ENCODE data around the gene CALR.
"Not testable (repeated sequence)": the region's sequence is repeated elsewhere in the genome, so short reads cannot be mapped to it uniquely, and the experiment has no call there.

Gene CALR

DNA sequence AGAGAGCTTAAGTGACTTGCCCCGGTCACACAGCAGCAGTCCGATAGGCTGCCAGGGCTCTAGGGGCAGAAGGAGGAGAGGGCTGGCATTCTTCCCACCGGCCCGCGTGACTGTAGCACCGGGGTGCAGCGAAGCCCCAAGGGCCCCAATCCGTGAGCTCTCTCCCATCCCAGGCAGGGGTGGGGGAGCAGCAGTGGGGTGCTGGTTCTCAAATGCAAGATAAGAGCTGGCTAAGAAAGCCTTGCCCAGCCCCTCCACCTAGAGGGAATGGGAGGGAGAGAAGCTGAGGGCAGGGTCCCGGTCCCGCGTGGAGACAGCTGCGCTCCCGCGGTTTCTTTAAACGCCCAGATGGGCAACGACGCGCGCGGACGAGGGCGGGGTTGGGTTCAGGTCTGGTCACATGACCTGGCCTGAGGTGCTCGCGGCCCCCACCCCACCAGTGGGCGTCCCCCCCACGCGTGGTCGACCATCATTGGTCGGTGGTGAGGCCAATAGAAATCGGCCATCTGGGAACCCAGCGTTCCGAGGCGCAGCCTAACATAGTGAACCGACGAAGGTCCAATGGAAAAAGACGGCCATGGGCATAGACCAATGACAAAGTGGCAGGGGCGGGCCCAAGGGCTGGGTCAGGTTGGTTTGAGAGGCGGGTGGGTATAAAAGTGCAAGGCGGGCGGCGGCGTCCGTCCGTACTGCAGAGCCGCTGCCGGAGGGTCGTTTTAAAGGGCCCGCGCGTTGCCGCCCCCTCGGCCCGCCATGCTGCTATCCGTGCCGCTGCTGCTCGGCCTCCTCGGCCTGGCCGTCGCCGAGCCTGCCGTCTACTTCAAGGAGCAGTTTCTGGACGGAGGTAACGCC lies at the start of gene CALR:
Gene CALR, plus strand, starts transcription at position 683 of the 852 bp plus-strand sequence. Its CDS starts 71 bp downstream, at position 754.
- DNase-seq (ENCODE audit: low read depth in 2 of 2): peak; percentile 96 to 97

DNA sequence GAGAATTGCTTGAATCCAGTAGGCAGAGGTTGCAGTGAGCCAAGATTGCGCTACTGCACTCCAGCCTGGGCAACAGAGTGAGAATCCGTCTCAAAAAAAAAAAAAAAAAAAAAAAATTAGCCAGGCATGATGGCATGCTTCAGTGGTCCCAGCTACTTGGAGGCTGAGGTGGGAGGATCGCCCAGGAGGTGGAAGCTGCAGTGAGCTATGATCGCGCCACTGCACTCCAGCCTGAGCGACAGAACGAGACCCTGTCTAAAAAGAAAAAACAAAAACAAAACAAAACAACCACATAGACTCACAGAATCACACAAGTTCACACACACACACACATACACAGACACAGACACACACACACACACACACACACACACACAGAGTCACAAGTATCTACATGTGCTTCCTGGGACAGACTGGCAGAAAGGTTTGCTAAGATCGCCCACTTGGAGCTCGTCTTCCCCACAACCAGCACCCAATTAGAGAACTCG lies 48.1 kb upstream of the CALR start:
- DNase-seq (ENCODE audit: low read depth in 2 of 2): not testable (repeated sequence)

DNA sequence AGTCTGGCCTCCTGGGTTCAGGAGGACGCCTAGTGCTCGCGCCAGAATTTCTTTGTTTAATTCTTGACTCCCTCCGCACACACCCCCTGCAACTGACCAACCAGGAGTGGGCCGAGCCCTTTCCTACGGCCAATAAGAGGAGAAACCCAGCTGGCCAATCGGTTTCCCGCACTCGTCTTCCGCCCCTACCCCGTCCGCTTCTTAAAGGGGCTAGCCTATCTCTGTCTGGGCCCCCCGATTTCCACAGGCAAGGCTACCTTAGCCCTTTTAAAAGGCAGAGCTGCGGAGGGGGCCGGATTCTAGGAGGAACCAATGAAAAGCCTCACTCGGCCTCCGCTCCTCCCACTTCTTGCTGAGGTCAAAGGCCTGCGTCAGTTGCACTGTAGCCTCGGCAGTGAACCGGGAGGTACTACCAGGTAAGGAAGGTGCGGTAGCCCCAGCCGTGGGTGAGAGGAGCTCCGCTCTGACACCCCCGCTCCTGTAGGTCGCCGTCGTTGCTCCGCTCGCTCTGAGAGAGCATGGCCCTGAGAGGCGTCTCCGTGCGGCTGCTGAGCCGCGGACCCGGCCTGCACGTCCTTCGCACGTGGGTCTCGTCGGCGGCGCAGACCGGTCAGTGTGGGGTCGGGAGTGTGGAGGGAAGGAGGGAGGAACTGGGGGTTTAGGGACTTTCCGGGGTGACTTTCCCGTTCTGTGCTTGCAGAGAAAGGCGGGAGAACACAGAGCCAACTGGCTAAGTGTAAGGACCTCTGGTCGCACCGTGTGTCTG lies 47.4 kb upstream of the CALR start, which contains the start of gene GCDH:
Gene GCDH, plus strand, starts transcription at position 374 of the 766 bp plus-strand sequence. Its CDS starts 145 bp downstream, at position 519.
- peak; percentile 80 to 87 for DNase-seq (ENCODE audit: low read depth in 2 of 2)

DNA sequence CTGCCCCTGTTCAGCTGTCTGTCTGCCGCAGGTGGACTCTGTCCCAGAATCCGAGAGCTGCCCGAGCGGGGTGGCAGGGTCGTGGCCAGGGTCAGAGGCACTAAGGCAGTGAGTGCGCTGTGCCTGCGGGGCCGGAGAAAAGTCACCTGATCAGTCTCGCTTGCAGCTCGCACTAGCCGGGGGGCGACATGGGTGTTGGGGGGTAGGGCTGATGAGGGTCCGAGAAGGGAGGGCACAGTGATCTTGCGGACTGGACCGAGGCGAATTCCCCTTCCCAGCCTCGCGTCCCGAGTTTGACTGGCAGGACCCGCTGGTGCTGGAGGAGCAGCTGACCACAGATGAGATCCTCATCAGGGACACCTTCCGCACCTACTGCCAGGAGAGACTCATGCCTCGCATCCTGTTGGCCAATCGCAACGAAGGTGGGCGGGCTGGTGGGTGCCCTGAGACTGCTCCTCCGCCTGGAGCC lies 46.8 kb upstream of the CALR start:
- no peak for DNase-seq (ENCODE audit: low read depth in 2 of 2)

DNA sequence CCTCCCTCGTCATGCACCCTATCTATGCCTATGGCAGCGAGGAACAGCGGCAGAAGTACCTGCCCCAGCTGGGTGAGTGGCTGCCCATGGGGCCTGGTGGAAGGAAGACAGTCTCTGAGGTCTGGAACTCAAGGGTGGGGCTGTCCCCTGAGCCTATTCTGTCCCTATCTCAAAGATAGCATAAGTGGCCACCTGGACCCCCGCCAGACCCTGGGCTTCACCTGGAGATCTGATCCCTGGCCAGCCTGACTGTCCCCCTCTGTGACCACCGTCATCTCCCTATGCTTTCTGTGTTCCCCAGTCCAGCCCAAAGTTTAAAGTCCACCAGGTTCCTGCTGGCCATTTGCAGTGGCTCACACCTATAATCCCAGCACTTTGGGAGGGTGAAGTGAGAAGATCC lies 44.8 kb upstream of the CALR start:
- DNase-seq (ENCODE audit: low read depth in 2 of 2): no peak

DNA sequence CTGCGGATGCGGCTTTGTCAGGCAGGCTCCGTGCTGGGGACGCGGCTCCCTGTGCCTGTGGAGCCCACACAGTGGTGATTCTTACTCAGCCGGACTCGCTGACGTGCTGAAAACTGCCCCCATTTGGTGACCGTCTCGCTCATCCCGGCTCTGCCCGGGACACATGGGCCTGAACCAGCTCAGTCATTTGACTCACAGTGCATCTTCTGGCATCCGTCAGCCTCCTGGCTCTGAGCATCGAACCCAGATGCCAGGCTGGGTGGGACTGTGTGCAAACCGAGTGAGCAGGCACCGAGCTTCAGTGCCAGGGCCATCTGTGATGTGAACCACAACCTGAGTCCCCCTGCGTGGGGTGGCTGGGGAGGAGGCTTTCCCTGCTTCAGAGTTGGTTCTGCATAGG lies 41.9 kb upstream of the CALR start:
- no peak for DNase-seq (ENCODE audit: low read depth in 2 of 2)

DNA sequence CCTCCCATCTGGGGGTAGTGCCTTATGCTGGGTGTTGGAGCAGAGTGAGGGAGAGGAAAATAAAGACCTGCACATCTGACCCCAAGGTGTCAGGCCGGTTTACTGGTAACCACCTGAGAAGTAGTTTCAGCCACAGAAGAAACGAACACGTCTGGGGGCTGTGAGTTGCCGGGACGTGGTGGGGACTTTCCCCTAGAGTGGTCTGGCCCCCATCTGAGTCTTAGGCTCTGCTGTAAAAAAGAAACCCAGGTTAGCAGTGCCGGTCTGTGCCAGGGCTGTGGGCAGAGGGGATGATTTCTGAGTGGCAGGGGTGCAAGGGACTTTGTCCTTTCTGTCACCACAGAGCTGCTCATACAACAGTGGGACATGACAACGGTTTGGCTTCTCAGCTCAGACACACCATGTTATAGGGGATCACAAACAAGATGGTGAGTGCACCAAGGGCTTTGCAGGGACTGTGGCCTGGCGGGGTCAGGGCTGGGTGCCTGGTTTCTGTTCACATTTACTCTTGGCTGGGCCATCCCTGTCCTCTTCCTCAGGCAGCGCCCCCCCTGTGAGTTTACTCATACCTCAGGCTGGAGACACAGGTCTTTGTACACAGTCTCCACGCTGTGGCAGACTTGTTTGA lies 38.4 kb upstream of the CALR start:
- no peak for DNase-seq (ENCODE audit: low read depth in 2 of 2)

DNA sequence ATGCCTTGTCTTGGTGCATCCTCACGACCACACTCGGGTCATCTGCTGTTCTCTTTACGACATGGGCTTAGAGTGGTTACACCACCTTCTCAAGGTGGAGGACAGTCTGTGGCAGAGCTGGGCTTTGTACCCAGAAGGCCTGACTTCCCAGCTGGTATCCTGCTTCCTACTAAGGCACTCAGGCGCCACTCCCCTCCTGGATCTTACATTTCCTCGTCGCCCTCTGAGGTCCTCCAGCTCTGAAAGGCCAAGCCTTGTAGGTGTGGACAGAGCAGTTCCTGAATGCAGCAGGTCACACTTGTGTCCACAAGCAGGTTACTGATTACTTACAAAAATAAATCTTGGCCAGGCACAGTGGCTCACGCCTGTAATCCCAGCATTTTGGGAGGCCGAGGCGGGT lies 31.2 kb upstream of the CALR start:
- no peak for DNase-seq (ENCODE audit: low read depth in 2 of 2)

DNA sequence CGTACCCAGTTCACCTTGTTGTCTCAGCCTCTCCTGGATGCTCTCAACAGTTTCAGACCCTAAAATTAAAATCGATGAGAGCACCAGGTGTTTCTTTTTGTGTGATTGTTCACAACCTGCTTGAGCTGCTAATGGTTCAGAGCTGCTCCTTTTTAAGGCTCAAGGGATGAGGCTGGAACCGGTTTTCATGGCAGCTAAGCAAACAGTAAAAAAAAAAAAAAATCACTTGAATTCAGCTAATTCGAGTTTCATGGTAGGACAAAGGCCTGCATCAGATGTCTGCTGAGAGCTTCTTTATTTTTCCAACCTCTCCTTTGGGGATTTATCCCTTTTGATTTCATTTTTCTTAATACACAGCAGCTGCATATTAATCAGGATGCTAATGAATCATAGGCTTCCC lies 25.8 kb upstream of the CALR start:
- no peak for DNase-seq (ENCODE audit: low read depth in 2 of 2)

DNA sequence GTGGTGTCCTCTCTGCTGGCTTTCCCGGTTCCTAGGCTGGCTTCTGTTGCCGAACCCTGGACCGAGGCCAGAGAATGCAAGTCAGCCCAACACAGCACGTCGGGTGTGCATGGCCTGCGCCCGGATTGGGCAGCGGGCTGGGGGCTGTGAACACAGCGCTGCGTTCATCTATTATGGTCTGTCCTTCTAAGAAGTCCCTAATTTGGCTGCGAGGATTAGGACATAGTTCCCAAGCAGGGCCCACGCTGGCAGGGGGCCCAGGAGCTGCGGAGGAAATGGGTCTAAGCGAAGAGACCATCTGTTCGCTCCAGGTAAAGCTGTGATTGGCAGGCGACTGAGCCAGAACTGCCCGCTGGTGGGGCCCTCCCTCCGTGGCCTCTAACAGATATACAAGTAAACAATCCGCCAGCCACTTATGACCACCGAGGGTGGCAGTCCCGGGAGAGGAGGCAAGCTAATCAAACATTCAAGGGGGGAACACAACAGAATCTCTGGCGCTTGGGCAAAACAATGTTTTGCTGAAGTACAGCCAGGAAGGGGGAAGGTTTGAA lies 25.3 kb upstream of the CALR start:
- no peak for DNase-seq (ENCODE audit: low read depth in 2 of 2)

DNA sequence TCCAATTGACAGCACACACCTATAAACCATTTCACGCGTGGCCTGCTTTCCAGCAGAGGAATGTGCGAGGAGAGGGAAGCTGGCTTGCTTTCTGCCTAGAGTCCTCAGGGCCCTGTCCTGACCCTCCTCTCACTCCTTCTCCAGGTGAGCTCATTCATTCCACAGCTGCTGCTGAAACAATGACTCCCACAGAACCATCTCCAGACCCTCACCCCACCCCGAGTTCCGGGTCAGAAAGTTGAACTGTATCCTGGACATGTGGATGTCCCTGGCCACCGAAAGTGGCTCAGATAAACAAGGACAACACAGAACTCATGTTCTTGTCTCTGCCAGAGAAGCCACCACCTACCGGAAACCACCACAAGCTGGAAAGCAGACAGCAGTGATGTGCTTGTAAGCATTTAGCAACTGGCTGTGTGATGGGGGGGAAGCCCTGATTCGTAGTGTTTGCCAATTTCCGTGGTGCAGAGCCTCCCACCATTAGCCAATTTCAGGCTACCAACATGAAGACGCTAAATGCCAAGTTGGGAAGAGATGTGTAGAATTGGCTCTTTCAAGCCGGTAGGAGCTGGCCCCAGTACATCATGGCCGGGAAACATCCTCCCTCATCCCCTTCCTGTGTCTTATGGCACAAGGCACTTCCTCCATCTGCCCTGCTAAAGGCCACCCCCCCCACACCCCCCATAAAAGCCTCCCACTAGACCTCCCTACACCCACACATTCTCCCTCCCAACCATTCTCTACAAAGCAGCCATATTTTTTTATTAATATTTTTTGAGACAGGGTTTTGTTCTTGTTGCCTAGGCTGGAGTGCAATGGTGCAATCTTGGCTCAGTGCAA lies 24.3 kb upstream of the CALR start:
- no peak for DNase-seq (ENCODE audit: low read depth in 2 of 2)

DNA sequence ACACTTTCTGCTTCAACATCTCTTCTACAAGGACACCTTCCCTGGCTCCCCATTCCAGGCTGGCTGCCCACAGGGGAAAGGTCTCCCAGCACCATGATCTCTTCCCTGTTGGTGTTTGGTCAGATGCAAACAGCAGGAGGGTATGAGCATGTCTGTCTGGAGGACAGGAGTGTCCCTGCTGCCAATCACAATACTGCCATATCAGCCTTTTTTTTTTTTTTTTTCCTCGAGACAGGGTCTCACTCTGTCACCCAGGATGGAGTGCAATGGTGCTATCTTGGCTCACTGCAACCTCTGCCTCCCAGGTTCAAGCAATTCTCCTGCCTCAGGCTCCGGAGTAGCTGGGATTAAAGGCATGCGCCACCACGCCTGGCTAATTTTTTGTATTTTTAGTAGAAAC lies 22.5 kb upstream of the CALR start:
- DNase-seq (ENCODE audit: low read depth in 2 of 2): not testable (repeated sequence)

DNA sequence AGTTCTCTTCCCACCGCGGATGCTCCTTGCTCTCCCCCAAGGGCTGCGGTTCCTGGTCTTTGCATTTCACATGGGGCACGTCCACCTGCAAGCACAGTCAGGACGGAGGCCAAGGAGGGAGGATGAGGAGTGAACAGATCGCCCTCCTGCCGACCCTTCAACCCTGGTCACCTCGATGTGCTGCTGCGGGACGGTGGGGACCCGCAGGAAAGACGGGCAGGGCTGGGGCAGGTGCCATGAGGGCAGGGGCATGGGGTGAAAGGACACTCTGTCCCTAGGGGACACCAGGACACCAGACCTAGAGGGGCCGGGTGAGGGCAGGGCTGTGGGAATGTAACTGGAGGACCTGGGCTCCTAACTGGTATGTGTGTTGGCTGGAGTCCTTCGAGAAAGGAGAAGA lies 20.2 kb upstream of the CALR start:
- DNase-seq (ENCODE audit: low read depth in 2 of 2): no peak

DNA sequence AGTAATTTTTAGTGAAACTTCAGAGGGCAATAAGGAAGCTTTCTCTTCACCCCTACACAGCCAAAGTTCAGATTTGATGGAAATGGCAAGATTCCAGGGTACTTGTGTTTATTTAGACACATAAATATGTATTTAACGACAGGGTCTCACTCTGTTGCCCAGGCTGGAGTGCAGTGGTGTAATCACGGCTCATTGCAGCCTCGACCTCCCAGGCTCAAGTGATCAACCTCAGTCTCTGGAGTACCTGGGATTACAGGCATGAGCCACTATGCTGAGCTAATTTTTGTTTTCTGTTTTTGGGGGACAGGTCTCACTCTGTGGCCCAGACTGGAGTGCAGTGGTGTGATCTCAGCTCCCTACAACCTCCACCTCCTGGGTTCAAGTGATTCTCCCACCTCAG lies 17.4 kb upstream of the CALR start:
- no peak for DNase-seq (ENCODE audit: low read depth in 2 of 2)

DNA sequence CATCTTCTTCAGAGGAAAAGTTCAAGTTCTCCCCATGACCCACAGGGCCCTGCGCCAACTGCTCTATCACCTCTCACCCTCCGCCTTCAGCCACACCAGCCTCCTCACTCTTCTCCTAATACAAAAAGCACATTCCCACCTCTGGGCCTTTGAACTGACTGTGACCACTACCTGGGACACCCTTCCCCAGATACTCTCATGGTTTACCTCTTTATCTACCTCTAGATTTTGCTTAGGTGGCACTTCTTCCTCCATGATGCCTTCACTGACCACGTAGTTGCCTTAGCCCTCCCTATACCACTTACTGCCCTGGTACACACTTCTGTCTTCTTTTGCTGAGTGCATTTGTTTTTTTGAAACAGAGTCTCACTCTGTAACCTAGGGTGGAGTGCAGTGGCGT lies 15.4 kb upstream of the CALR start:
- no peak for DNase-seq (ENCODE audit: low read depth in 2 of 2)

DNA sequence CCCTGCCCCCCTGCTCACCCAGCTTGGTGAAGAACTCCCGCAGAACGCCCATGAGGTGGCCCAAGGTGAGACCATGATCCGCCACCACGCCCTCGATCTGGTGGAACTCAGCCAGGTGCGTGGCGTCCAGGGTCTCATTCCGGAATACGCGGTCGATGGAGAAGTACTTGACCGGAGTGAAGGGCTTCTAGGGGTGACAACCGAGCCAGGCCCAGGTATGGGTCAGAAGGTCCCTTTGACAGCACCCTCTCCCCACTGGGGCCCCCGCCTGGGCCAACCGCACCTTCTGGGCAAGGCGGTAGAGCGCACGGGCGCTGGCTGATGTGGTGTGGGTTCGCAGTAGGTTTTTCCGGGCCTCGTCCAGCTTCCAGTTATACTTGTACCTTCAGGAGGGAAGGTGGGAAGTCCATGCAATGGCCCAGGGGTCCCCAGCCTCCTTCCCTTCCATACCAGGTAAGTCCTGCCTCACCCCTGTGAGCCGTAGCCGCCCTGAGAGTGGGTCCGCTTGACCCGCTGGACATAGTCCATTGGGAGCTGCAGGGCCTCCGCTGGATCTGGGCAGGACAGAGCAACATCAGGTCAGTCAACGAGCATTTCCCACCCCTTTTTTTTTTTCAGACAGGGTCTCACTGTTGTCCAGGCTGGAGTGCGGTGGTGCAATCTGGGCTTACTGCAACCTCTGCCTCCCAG lies 13.6 kb upstream of the CALR start:
- DNase-seq (ENCODE audit: low read depth in 2 of 2): no peak

DNA sequence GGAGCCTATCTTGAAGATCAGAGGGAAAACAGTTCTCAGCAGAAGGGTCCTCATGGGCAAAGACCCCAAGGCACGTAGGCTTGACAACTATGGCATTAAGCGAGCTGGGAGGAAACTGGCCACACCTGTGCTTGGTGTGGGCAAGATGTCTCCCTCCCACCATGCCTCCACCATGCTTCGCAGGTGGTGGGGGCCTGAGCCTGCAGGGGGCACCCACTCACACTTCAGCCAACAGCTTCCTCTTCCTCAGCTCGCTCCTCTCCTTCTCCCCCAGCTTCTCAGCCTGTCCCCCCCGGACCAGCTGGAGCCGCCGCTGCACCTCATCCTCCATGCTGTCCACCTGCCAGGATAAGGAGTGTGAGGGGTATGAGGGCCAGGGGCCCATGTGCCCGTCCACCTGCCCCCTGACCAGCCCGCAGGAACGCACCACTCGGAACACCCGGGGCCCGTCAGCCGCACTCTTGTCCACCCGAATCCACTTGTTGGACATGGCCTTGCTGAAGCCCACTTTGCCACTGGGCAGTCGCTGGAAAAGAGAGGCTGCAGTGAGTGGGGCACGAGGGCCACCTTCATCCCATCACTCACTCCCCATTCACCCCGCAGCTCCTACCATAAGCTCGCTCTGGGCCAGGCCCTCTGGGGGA lies 8.3 kb upstream of the CALR start:
- DNase-seq (ENCODE audit: low read depth in 2 of 2): no peak

DNA sequence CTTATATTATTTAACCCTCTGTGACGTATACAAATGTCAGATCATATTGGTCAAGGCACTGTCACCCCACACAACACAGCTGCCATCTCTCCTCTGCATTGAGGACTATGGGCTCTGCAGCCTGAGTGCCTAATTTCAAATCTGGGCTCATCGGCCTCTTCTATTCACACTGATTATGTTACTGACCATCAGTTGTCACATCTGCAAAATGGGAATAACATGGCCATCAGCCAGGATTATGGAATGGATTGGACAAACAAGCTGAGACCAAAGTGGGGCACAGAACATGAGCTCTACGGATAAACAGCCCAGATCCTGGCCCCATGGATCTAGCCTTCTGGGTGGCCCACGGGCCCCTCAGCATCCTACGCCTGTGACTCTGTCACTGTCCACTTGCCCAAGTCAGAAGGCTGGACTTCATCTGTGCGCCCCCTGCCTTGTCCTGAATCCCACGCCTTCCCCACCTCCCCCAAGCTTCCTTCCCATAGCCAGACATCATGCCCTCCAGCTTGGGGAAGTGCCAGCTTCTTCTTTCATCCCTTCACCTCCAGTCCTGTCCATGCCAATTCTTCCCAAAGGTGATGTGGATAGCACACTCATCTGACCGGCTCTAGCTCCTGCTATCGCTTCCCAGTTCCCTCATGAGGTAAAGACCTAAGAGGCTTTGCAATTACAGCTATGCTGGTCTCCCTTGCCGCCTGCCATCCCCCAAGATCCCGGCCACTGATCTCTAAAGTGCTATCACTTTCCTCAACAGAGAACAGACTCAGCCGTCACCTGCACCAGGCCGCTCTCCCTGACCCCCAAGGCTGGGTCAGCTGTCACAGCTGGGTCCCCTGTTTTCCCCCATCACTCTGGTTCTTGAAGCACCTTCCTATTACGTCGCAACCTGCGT lies 5.8 kb upstream of the CALR start:
- no peak for DNase-seq (ENCODE audit: low read depth in 2 of 2)

All from stimulated activated CD4-positive, alpha-beta T cell treated with anti-CD3 and anti-CD28 coated beads, Interleukin-1b, Interleukin-23, amount 100 ng/mL, for 1 hour (primary cell).